Progenitor cell of endocrine pancreas (in vitro differentiated cells): Measurements from ENCODE around the gene CD300C. TPM values are rescaled to one million over a fixed set of nuclear protein-coding genes. Genes with fewer than 3 reads are reported as not detected.

Experiments used
- DNase-seq: peaks from one replicate; pipeline ENCODE4 v3.0.0; 2021; ENCODE audit warnings: low spot score; ENCODE audit not compliant: unreplicated experiment
- H3K27ac Mint-ChIP-seq: 2 replicates; pipeline ENCODE4 v1.8.0; 2021; ENCODE audit warnings: mild to moderate bottlenecking, moderate library complexity, mixed read lengths
- H3K27me3 Mint-ChIP-seq: 2 replicates; pipeline ENCODE4 v1.8.0; 2021; ENCODE audit warnings: mixed read lengths
- H3K36me3 Mint-ChIP-seq: 2 replicates; pipeline ENCODE4 v1.8.0; 2022; ENCODE audit warnings: mixed read lengths; ENCODE audit not compliant: insufficient read depth
- H3K4me1 Mint-ChIP-seq: 2 replicates; pipeline ENCODE4 v1.8.0; 2021; ENCODE audit warnings: low read depth, mixed read lengths
- H3K4me3 Mint-ChIP-seq: 2 replicates; pipeline ENCODE4 v1.8.0; 2021; ENCODE audit warnings: low read depth, mild to moderate bottlenecking, moderate library complexity, mixed read lengths
- H3K9me3 Mint-ChIP-seq: 2 replicates; pipeline ENCODE4 v1.8.0; 2021; ENCODE audit warnings: low read depth, mixed read lengths
- CTCF ChIP-seq: fragments of 200-600 bp; sonication (generic); IDR thresholded peaks from one replicate; pipeline ENCODE4 v1.5.0; 2021; ENCODE audit warnings: antibody characterized with exemption, mild to moderate bottlenecking; ENCODE audit not compliant: unreplicated experiment
- total RNA-seq: library from RNA; stranded (reverse); gene quantifications from 2 replicates; pipeline ENCODE4 v1.2.1, GENCODE V29; 2021

CD300C gene
- total RNA-seq, 1 donor from 2014 or later = not detected

- Mint-ChIP-seq H3K36me3 (peaks cover 8% of the 10 kb centered on the region), H3K4me3 (no peak overlapping the region), H3K9me3 (peaks cover 17% of the 10 kb centered on the region), H3K27ac (peak overlapping the region; percentile 98), H3K27me3 (peaks cover 14% of the 10 kb centered on the region), H3K4me1 (no peaks in the 10 kb centered on the region)
- TF ChIP-seq CTCF = no peak
- DNase-seq = no peak
Measured at GRCh38 chr17:74514632-74515334, 31.1 kb downstream of the CD300C start.

DNA sequence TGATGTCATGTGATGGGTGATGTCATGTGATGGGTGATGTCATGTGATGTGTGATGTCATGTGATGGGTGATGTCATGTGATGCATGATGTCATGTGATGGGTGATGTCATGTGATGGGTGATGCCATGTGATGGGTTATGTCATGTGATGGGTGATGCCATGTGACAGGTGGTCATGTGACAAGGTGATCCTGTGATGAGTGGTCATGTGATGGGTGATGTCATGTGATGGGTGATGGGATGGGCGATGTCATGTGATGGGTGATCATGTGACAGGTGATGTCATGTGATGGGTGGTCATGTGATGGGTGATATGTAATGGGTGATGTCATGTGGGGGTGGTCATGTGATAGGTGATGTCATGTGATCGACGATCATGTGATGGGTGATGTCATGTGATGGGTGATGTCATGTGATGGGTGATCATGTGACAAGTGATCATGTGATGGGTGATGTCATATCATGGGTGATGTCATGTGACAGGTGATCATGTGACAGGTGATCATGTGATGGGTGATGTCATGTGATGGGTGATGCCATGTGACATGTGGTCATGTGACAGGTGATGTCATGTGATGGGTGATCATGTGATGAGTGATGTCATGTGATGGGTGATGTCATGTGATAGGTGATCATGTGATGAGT is 31.8 kb downstream of the CD300C start:
- DNase-seq = no peak
- H3K36me3 Mint-ChIP-seq = peaks cover 8% of the 10 kb centered on the region
- peaks cover 18% of the 10 kb centered on the region for H3K9me3 Mint-ChIP-seq
- no peak for TF ChIP-seq CTCF
- H3K4me1 Mint-ChIP-seq = no peaks in the 10 kb centered on the region
- no peak overlapping the region for H3K4me3 Mint-ChIP-seq
- H3K27me3 Mint-ChIP-seq = peaks cover 15% of the 10 kb centered on the region
- peak overlapping the region; percentile 98 for H3K27ac Mint-ChIP-seq

DNA sequence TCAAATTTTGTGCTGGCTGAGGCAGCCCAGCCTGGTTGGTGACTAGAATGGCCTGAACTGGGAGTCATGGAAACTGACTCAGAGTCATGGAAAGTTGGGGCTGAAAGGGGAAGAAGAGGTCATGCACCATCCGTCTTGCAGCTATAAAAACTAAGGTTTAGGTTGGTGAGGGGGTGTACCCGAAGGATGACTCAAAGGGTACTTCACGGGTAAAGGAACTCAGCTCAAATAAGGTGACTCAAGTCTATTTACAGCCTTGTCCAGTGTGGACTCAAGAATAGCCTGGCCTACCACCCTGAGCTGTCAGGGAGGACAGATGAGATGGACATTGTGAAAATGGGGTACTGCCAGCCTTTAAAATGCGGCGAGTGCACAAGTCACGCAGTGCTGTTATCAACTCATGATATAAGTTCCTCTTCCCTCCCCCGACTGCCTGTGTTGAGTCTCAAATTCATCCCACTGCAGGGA is 33.3 kb downstream of the CD300C start:
- H3K4me1 Mint-ChIP-seq = no peaks in the 10 kb centered on the region
- peaks cover 15% of the 10 kb centered on the region for H3K27me3 Mint-ChIP-seq
- no peak overlapping the region for H3K4me3 Mint-ChIP-seq
- peaks cover 15% of the 10 kb centered on the region for H3K9me3 Mint-ChIP-seq
- no peak overlapping the region for H3K27ac Mint-ChIP-seq
- no peak for DNase-seq
- no peak for TF ChIP-seq CTCF
- H3K36me3 Mint-ChIP-seq = peaks cover 7% of the 10 kb centered on the region

- peaks cover 15% of the 10 kb centered on the region for H3K27me3 Mint-ChIP-seq
Measured at GRCh38 chr17:74512036-74512435, 33.9 kb downstream of the CD300C start.

More at GRCh38 chr17:74512036-74512435, 33.9 kb downstream of the CD300C start:
- H3K4me3 Mint-ChIP-seq = no peak overlapping the region
- peaks cover 15% of the 10 kb centered on the region for H3K9me3 Mint-ChIP-seq
- no peaks in the 10 kb centered on the region for H3K4me1 Mint-ChIP-seq
- TF ChIP-seq CTCF = no peak
- DNase-seq = no peak
- H3K27ac Mint-ChIP-seq = no peak overlapping the region
- peaks cover 7% of the 10 kb centered on the region for H3K36me3 Mint-ChIP-seq
